Measurements from ENCODE around the gene AK9.

DNA sequence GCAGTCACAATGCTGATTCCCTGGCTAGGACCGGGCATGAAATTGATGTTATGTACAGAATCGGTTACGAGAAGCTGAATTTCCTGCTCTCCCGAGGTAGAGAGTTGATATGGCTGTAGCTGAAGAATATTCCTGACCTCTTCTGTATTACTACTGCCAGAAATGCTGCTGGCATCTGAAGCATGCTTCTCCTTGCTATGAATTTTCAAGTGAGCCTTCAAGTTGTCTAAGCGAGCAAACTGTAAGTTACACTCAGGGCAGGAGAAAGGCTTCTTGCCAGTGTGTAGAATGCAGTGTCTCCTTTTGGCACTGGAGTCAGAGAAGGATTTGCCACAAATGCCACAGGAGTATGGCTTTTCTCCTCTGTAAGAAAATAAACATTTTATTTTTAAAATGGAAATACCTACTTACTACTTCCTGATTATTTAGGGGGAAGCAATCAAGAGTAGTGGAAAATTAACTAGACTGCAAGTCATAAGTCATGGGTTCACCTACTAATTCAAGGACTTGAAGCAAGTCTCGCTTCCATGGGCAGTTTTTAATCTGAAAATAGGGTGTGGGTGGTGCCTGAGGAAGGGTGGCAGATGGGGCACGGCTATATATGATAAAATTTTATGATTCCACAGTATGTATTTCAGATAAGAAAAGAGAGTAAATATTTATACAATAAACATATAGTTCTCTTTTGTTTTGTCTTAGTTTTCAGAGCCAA, 224.6 kb downstream of the AK9 start:
- TF ChIP-seq POLR2AphosphoS5 (IDR thresholded peaks at IDR 0.05; ENCODE audit: borderline replicate concordance, low read depth, low read length): no peak
- no peak for TF ChIP-seq EZH2 (IDR thresholded peaks at IDR 0.05)

All from SK-N-MC (cell line).